Measurements from ENCODE around the gene HERC4. TPM values are rescaled to one million over a fixed set of nuclear protein-coding genes. Genes with fewer than 3 reads are reported as not detected.
"Not testable (repeated sequence)": the region's sequence is repeated elsewhere in the genome, so short reads cannot be mapped to it uniquely, and the experiment has no call there.

The HERC4 gene
- total RNA-seq, 1 experiment from 2014 or later: 16.2 TPM

- no peak overlapping the region for H3K4me3 ChIP-seq (ENCODE audit: insufficient read depth, low read depth, low read length)
- peaks cover 2% of the 10 kb centered on the region for H3K36me3 ChIP-seq (replicated peaks; ENCODE audit: control insufficient read depth, insufficient read depth, low read length)
- DNase-seq: peak; percentile 8
- H3K27me3 ChIP-seq (ENCODE audit: control insufficient read depth, insufficient read depth, low read length): no peaks in the 10 kb centered on the region
These were observed 98.5 kb downstream of the HERC4 start for GRCh38 chr10:67976292-67977245.

GRCh38 chr10:67975871-67976270, 99.2 kb downstream of the HERC4 start:
- no peak for DNase-seq
- H3K36me3 ChIP-seq (replicated peaks; ENCODE audit: control insufficient read depth, insufficient read depth, low read length): peaks cover 2% of the 10 kb centered on the region
- no peaks in the 10 kb centered on the region for H3K27me3 ChIP-seq (ENCODE audit: control insufficient read depth, insufficient read depth, low read length)
- no peak overlapping the region for H3K4me3 ChIP-seq (ENCODE audit: insufficient read depth, low read depth, low read length)

GRCh38 chr10:67971311-67971710, 103.8 kb downstream of the HERC4 start:
- no peak for DNase-seq
- Histone ChIP-seq H3K36me3 (replicated peaks; ENCODE audit: control insufficient read depth, insufficient read depth, low read length) (no peaks in the 10 kb centered on the region; the same call in none of the 2 replicates), H3K27me3 (ENCODE audit: control insufficient read depth, insufficient read depth, low read length) (no peaks in the 10 kb centered on the region), H3K4me3 (ENCODE audit: insufficient read depth, low read depth, low read length) (no peak overlapping the region)

GRCh38 chr10:67969875-67970274, 105.2 kb downstream of the HERC4 start:
- Histone ChIP-seq H3K4me3 (ENCODE audit: insufficient read depth, low read depth, low read length) (no peak overlapping the region), H3K36me3 (replicated peaks; ENCODE audit: control insufficient read depth, insufficient read depth, low read length) (no peaks in the 10 kb centered on the region; the same call in none of the 2 replicates), H3K27me3 (ENCODE audit: control insufficient read depth, insufficient read depth, low read length) (no peaks in the 10 kb centered on the region)
- no peak for DNase-seq

GRCh38 chr10:67966035-67966434, 109.0 kb downstream of the HERC4 start:
- H3K36me3 ChIP-seq (replicated peaks; ENCODE audit: control insufficient read depth, insufficient read depth, low read length); DNase-seq; H3K27me3 ChIP-seq (ENCODE audit: control insufficient read depth, insufficient read depth, low read length); H3K4me3 ChIP-seq (ENCODE audit: insufficient read depth, low read depth, low read length): not testable (repeated sequence)

- no peak overlapping the region for H3K4me3 ChIP-seq (ENCODE audit: insufficient read depth, low read depth, low read length)
- no peaks in the 10 kb centered on the region for H3K36me3 ChIP-seq (replicated peaks; ENCODE audit: control insufficient read depth, insufficient read depth, low read length)
- no peak for DNase-seq
- no peaks in the 10 kb centered on the region for H3K27me3 ChIP-seq (ENCODE audit: control insufficient read depth, insufficient read depth, low read length)
These were observed 109.6 kb downstream of the HERC4 start for GRCh38 chr10:67965456-67965855.

- Histone ChIP-seq H3K4me3 (ENCODE audit: insufficient read depth, low read depth, low read length) (no peak overlapping the region), H3K36me3 (replicated peaks; ENCODE audit: control insufficient read depth, insufficient read depth, low read length) (no peaks in the 10 kb centered on the region)
- no peak for DNase-seq
These were observed 115.1 kb downstream of the HERC4 start for GRCh38 chr10:67959839-67960476.

GRCh38 chr10:67955614-67956013, 119.5 kb downstream of the HERC4 start:
- H3K27me3 ChIP-seq (ENCODE audit: control insufficient read depth, insufficient read depth, low read length): no peaks in the 10 kb centered on the region
- no peak for DNase-seq
- no peaks in the 10 kb centered on the region; the same call in 1 of the 2 replicates for H3K36me3 ChIP-seq (replicated peaks; ENCODE audit: control insufficient read depth, insufficient read depth, low read length)
- H3K4me3 ChIP-seq (ENCODE audit: insufficient read depth, low read depth, low read length): no peak overlapping the region

More at GRCh38 chr10:67959839-67960476, 115.1 kb downstream of the HERC4 start:
- H3K27me3 ChIP-seq (ENCODE audit: control insufficient read depth, insufficient read depth, low read length): no peaks in the 10 kb centered on the region

- Histone ChIP-seq H3K36me3 (replicated peaks; ENCODE audit: control insufficient read depth, insufficient read depth, low read length) (no peaks in the 10 kb centered on the region), H3K27me3 (ENCODE audit: control insufficient read depth, insufficient read depth, low read length) (no peaks in the 10 kb centered on the region), H3K4me3 (ENCODE audit: insufficient read depth, low read depth, low read length) (no peak overlapping the region)
- no peak for DNase-seq
These were observed 131.2 kb downstream of the HERC4 start for GRCh38 chr10:67943917-67944316.

GRCh38 chr10:67936416-67936815, 138.7 kb downstream of the HERC4 start:
- Histone ChIP-seq H3K27me3 (ENCODE audit: control insufficient read depth, insufficient read depth, low read length) (no peaks in the 10 kb centered on the region), H3K4me3 (ENCODE audit: insufficient read depth, low read depth, low read length) (no peak overlapping the region), H3K36me3 (replicated peaks; ENCODE audit: control insufficient read depth, insufficient read depth, low read length) (no peaks in the 10 kb centered on the region; the same call in 1 of the 2 replicates)
- DNase-seq: no peak

GRCh38 chr10:67935223-67935622, 139.9 kb downstream of the HERC4 start:
- H3K36me3 ChIP-seq (replicated peaks; ENCODE audit: control insufficient read depth, insufficient read depth, low read length): no peaks in the 10 kb centered on the region; the same call in 1 of the 2 replicates
- H3K4me3 ChIP-seq (ENCODE audit: insufficient read depth, low read depth, low read length): no peak overlapping the region
- peak; percentile 8 for DNase-seq
- no peaks in the 10 kb centered on the region for H3K27me3 ChIP-seq (ENCODE audit: control insufficient read depth, insufficient read depth, low read length)

- Histone ChIP-seq H3K4me3 (ENCODE audit: insufficient read depth, low read depth, low read length) (no peak overlapping the region), H3K36me3 (replicated peaks; ENCODE audit: control insufficient read depth, insufficient read depth, low read length) (no peaks in the 10 kb centered on the region; the same call in 1 of the 2 replicates), H3K27me3 (ENCODE audit: control insufficient read depth, insufficient read depth, low read length) (no peaks in the 10 kb centered on the region)
- no peak for DNase-seq
These were observed 140.7 kb downstream of the HERC4 start for GRCh38 chr10:67934336-67934735.

- Histone ChIP-seq H3K4me3 (ENCODE audit: insufficient read depth, low read depth, low read length) (no peak overlapping the region), H3K36me3 (replicated peaks; ENCODE audit: control insufficient read depth, insufficient read depth, low read length) (no peaks in the 10 kb centered on the region; the same call in 1 of the 2 replicates), H3K27me3 (ENCODE audit: control insufficient read depth, insufficient read depth, low read length) (no peaks in the 10 kb centered on the region)
- DNase-seq: no peak
These were observed 141.9 kb downstream of the HERC4 start for GRCh38 chr10:67933199-67933598.

- Histone ChIP-seq H3K27me3 (ENCODE audit: control insufficient read depth, insufficient read depth, low read length) (no peaks in the 10 kb centered on the region), H3K4me3 (ENCODE audit: insufficient read depth, low read depth, low read length) (no peak overlapping the region), H3K36me3 (replicated peaks; ENCODE audit: control insufficient read depth, insufficient read depth, low read length) (no peaks in the 10 kb centered on the region)
- no peak for DNase-seq
These were observed 148.1 kb downstream of the HERC4 start for GRCh38 chr10:67926951-67927350.
